ENCODE results near the gene RIBC1.

GRCh38 chrX:53383376-53384076 lies 39.1 kb upstream of the RIBC1 start:
- no peak for TF ChIP-seq POLR2A (IDR thresholded peaks at IDR 0.05)
- TF ChIP-seq CTCF (IDR thresholded peaks at IDR 0.05): no peak

Measured in heart left ventricle (tissue), 13 donors.